LNCAP (cell line): ENCODE measurements around the gene RETN.

Experiments
- TF ChIP-seq, protein P1 (sequence below): fragments of 450-650 bp; IDR thresholded peaks from 2 replicates; pipeline ENCODE4 v1.5.1; 2017; ENCODE audit warnings: mild to moderate bottlenecking

Gene RETN

DNA sequence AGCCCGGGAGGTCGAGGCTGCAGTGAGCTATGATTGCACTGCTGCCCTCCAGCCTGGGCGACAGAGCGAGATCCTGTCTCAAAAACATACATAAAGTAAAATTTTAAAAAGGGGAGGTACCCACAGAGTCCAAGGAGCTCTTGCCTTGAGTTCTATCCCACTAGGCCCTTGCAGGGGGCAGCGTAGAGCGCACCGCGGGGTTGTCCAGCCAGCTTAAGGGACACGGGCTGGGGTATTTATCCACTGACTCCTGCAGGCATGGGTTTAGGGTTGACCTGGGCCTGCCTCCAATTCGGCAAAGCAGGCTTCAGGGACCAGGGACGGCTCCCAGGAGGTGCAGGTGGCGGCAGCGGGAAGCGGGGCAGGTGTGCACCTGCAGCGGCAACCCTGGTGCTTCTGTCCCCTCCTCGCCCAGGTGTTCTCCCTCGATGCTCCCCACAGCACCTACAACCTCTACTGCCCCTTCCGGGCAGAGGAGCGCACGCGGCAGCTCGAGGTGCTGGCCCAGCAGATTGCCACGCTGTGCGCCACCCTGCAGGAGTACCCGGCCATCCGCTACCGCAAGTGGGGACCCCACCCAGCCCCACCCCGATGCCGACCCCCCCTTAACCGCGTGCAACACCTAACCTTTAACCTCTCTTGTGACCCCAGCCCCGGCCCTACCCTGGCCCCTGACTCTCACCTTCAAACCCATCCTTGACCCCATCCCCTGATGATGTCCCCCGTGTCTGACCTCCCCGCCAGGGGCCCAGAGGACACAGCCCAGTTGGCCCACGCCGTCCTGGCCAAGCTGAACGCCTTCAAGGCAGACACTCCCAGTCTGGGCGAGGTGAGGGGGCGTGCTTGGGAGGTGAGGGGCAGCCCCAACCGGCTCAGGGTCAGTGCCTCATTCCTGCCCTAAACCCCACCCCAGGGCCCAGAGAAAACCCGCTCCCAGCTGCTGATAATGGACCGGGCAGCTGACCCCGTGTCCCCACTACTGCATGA lies 27.3 kb upstream of the RETN start:
- TF ChIP-seq, protein P1, sequence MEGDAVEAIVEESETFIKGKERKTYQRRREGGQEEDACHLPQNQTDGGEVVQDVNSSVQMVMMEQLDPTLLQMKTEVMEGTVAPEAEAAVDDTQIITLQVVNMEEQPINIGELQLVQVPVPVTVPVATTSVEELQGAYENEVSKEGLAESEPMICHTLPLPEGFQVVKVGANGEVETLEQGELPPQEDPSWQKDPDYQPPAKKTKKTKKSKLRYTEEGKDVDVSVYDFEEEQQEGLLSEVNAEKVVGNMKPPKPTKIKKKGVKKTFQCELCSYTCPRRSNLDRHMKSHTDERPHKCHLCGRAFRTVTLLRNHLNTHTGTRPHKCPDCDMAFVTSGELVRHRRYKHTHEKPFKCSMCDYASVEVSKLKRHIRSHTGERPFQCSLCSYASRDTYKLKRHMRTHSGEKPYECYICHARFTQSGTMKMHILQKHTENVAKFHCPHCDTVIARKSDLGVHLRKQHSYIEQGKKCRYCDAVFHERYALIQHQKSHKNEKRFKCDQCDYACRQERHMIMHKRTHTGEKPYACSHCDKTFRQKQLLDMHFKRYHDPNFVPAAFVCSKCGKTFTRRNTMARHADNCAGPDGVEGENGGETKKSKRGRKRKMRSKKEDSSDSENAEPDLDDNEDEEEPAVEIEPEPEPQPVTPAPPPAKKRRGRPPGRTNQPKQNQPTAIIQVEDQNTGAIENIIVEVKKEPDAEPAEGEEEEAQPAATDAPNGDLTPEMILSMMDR, result peak; percentile 7; the same call in 1 of the 2 replicates

DNA sequence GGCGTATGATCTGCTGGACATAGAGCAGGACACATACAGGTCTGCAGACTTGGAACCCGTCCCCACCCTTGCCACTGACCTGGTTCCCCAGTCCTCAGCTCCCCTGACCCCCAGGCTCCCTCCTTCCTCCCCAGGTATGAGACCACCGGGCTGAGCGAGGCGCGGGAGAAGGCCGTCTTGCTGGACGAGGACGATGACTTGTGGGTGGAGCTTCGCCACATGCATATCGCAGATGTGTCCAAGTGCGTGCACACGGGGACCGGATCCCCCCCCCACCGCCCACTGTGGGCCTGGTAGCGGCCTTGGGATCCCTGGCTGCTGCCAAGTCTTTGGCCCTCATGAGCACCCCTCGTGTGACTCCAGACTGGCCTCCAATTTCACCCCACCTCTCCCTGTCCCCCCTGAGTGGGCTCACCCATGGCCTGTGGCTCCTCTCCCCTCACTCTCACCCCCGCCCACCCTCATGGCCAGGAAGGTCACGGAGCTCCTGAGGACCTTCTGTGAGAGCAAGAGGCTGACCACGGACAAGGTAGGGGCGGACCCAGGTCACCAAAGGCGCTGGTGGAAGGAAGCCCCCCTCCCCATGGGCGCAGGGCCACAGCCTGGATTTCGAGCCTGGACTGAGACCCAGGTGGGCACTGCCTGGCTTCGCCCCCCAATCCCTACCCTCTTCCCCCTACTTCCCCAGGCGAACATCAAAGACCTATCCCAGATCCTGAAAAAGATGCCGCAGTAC lies 26.4 kb upstream of the RETN start:
- TF ChIP-seq, protein P1, result no peak

DNA sequence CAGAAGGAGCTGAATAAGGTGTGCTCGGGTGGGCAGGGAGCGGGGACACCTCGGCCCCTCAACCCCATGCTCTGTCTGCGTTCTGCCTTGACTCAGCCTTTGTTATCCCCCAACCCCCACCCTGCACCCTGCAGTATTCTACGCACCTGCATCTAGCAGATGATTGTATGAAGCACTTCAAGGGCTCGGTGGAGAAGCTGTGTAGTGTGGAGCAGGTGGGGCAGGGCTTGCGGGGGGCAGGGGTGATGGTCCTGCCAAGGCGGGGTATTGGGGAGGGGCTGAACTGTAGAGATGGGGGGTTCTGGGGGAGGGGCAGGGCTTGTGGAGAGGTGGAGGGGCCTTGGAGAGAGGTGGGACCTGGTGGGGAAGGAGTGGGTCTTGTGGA lies 25.8 kb upstream of the RETN start:
- TF ChIP-seq, protein P1, result no peak

DNA sequence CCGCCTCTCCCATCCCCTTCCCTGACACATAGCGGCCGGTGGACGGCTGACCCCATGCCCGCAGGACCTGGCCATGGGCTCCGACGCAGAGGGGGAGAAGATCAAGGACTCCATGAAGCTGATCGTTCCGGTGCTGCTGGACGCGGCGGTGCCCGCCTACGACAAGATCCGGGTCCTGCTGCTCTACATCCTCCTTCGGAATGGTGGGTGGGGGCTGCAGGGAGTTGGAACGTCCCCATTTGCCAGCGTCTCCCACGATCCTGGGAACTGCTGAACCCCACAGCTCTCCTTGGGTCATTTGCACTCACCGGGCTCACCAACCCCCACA lies 24.3 kb upstream of the RETN start:
- TF ChIP-seq, protein P1, result no peak

DNA sequence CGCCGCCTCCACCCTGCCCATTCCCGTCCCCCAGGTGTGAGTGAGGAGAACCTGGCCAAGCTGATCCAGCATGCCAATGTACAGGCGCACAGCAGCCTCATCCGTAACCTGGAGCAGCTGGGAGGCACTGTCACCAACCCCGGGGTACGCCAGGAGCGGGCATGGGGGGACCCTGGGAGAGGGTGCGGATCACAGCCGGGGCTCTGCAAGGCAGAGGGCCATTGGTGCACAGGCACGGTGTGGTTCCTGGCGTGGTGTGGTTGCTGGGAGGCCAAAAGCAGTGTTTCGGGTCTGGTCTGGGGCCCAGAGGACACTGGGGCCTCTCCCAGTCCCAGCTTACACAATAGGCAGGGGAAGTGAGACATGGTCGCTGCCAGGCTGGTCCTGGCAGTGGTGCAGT lies 23.7 kb upstream of the RETN start:
- TF ChIP-seq, protein P1, result no peak

DNA sequence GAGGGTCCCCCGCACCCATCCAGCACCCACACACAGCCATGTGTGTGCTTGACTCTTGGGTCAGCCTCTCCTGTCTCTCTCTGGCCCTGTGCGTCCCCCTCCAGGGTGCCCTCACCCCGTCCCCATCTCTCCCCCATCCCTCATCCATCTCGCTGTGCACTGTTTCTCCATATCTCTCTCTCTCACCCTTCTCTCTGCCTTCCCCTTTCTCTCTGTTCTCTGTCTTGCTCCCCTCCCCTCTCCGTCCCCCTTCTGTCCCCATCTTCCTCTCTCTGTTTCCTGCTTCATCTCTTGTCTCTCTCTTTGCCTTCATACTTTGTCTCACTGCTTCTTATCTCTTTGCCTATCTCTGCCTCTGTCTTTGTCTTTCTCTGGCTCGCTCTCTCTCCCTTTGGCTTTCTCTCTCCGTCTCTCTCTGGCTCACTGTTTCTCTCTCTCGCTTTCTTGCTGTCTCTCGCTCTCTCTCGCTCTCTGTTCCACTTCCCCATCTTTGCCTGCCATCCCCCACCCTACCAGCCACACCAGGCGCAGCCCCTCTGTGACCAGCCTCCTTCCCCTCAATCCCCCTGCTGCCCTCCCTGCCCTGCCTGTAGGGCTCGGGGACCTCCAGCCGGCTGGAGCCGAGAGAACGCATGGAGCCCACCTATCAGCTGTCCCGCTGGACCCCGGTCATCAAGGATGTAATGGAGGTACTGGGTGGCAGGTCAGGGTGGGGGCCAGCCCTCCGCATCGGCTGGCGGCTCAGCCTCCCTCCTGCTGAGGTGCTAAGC lies 23.0 kb upstream of the RETN start:
- TF ChIP-seq, protein P1, result no peak

DNA sequence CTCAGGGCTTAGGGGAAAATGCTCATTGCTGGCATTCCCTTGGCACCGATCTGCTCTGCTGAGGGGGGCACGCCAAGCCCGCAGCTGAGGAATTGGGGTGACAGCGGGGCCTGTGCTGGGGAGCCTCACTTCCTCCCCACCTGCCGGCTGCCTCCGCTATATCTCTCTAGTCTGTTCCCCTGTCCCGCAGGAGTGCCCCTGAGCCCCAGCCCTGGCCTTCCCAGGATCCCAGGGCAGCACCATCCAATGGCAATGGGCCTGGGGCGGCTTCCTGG lies 22.5 kb upstream of the RETN start:
- TF ChIP-seq, protein P1, result no peak
